ENCODE results near the gene LMNB1.

DNA sequence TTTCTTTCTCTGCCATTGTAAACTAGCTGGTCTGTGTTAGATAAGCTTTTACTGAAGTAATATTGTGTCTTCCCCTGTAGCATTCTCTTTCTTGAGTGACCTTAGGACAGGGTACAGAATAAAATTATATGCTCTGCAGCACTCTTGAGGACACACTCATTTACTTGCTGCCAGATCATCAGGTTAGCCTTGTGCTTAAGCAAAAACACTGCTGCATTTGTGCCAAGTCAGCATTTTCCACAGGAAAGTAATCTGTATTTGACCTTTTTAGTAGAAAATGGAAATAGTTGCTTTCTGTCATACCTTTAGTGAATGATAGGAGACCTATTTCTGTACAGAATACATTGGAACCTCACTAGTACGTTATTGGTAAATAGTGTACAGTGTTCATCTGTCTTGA lies 54.2 kb downstream of the LMNB1 start:
- TF ChIP-seq CTCF (IDR thresholded peaks at IDR 0.05) (no peak), POLR2A (IDR thresholded peaks at IDR 0.05) (no peak)
